ENCODE measurements around the gene NRG2.

The NRG2 gene

DNA sequence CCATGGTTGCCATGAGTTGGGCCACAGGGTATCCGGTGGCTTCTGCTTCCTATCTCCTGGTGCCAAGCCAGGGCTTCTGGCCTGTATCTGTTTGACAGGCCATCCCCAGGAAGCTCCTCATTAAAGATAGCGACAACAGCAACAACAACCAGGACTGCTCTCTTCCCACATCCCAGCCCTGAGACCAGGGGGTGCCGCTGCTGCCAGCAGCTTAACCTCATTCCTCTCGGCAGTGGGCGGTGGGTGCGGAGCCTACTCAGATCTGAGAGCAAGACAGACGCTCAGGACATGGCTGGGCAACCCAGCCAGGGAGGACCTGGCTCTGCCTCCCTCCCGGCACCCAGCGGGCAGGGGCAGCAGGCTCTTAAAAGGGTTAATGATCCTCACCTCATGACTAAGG lies 149.2 kb downstream of the NRG2 start:
- no peaks in the 10 kb centered on the region for H3K4me1 ChIP-seq (ENCODE audit: insufficient read depth, low read length)
- no peak overlapping the region for H3K4me3 ChIP-seq (ENCODE audit: low read length)
- 84% methylated on average over 9 of the region's 9 CpGs for WGBS
- H3K36me3 ChIP-seq (ENCODE audit: insufficient read depth, low read length), result no peaks in the 10 kb centered on the region
- H3K9ac ChIP-seq (ENCODE audit: low read depth, low read length), result no peak overlapping the region
- H3K27me3 ChIP-seq (ENCODE audit: insufficient read depth, low read length), result peaks cover 30% of the 10 kb centered on the region
- H3K27ac ChIP-seq (ENCODE audit: low read depth, low read length), result no peak overlapping the region
- H3K9me3 ChIP-seq (ENCODE audit: insufficient read depth, low read depth, low read length), result no peaks in the 10 kb centered on the region

DNA sequence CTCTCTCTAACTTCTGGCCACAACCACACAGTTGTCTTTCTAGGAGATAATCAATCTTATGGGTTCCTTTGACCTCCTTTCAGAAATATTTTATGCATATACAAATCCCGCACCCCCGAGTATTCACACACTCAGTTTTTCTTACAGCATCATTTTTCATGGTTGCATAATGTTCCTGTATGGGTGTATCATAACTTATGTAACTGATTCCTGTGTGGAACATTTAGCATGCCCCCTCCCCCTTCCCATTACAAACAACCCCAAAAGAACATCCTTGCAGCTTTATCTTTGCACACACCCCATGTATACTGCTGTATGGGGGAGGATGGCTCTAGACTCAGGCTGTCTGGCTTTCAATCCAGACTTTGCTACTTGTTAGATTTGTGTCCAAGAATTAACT lies 153.7 kb downstream of the NRG2 start:
- WGBS, result 100% methylated on average over 1 of the region's 2 CpGs
- H3K9me3 ChIP-seq (ENCODE audit: insufficient read depth, low read depth, low read length), result no peaks in the 10 kb centered on the region

DNA sequence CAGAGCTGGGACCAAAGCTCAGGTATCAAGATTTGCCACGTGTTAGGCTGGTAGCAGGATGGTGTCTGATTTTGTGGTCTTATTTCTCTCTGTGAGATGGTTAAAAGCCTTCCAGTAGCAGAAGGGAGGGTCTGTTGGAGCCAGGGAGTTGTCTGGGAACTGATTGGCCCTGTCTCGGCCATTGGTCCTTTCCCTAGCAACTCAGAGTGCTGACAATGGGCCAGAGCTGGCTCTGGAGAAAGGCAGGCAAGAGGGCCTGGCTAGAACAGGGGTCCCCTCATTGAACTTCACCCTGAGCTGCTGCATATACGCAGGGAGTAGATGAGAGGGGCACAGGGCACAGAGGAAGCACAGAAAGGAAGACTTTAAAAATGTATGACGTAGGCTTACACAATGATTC lies 154.7 kb downstream of the NRG2 start:
- WGBS, result 84% methylated on average over 4 of the region's 4 CpGs
- H3K4me1 ChIP-seq (ENCODE audit: insufficient read depth, low read length), result no peaks in the 10 kb centered on the region
- H3K4me3 ChIP-seq (ENCODE audit: low read length), result no peak overlapping the region
- H3K27me3 ChIP-seq (ENCODE audit: insufficient read depth, low read length), result peaks cover 7% of the 10 kb centered on the region; the same call in 1 of the 2 replicates
- H3K36me3 ChIP-seq (ENCODE audit: insufficient read depth, low read length), result no peaks in the 10 kb centered on the region
- no peak overlapping the region for H3K9ac ChIP-seq (ENCODE audit: low read depth, low read length)
- H3K27ac ChIP-seq (ENCODE audit: low read depth, low read length), result no peak overlapping the region
- H3K9me3 ChIP-seq (ENCODE audit: insufficient read depth, low read depth, low read length), result no peaks in the 10 kb centered on the region

More for the DNA sequence above, 153.7 kb downstream of the NRG2 start:
- Histone ChIP-seq H3K27ac (ENCODE audit: low read depth, low read length) (no peak overlapping the region), H3K9ac (ENCODE audit: low read depth, low read length) (no peak overlapping the region), H3K36me3 (ENCODE audit: insufficient read depth, low read length) (no peaks in the 10 kb centered on the region), H3K4me1 (ENCODE audit: insufficient read depth, low read length) (no peaks in the 10 kb centered on the region), H3K27me3 (ENCODE audit: insufficient read depth, low read length) (peaks cover 7% of the 10 kb centered on the region; the same call in 1 of the 2 replicates), H3K4me3 (ENCODE audit: low read length) (no peak overlapping the region)

DNA sequence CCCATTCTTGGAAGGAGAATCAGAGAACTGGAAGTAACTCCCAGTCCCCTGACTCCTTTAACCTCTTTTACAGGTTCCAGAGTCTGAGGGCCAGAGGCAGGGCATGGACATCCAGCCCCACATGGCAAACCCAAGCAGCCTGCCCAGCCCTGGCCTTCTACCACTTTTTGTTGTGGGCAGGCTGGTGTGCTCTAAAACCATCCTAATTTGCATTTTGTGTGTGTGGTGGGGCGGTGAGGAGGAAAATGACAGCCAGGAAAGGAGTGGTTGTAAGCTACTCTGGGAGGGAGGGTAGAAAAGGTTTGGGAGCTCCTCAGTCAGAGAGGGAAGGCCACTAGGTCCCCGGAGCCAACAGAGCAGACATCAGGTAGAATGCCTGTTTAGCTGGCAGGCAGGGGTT lies 156.9 kb downstream of the NRG2 start:
- H3K4me3 ChIP-seq (ENCODE audit: low read length), result no peak overlapping the region
- 68% methylated on average over 2 of the region's 2 CpGs for WGBS

DNA sequence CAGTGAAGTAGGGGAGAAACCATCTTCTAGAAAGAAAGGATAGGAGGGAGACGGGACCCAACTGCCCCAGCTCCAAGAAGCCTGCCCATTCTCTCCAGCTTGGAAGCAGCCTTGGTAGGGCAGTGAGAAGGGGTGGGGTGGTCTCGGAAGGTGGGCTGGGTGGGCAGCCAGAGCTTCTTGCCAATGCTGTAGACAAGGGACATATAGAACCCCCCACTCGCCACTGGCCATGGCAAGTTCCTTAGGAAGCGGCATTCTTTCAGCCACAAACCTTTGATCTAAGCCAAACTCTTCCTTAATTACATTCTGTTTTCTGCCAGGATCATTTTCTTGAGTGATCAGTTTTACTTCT lies 157.3 kb downstream of the NRG2 start:
- H3K4me3 ChIP-seq (ENCODE audit: low read length), result no peak overlapping the region
- H3K9ac ChIP-seq (ENCODE audit: low read depth, low read length), result no peak overlapping the region
- WGBS, result 94% methylated on average over 4 of the region's 4 CpGs
- no peak overlapping the region for H3K27ac ChIP-seq (ENCODE audit: low read depth, low read length)
- H3K9me3 ChIP-seq (ENCODE audit: insufficient read depth, low read depth, low read length), result no peaks in the 10 kb centered on the region
- peaks cover 3% of the 10 kb centered on the region; the same call in 1 of the 2 replicates for H3K27me3 ChIP-seq (ENCODE audit: insufficient read depth, low read length)
- H3K36me3 ChIP-seq (ENCODE audit: insufficient read depth, low read length), result no peaks in the 10 kb centered on the region
- no peaks in the 10 kb centered on the region for H3K4me1 ChIP-seq (ENCODE audit: insufficient read depth, low read length)

More for the DNA sequence above, 156.9 kb downstream of the NRG2 start:
- no peak overlapping the region for H3K27ac ChIP-seq (ENCODE audit: low read depth, low read length)
- H3K27me3 ChIP-seq (ENCODE audit: insufficient read depth, low read length), result peaks cover 7% of the 10 kb centered on the region; the same call in 1 of the 2 replicates
- no peaks in the 10 kb centered on the region for H3K36me3 ChIP-seq (ENCODE audit: insufficient read depth, low read length)
- H3K4me1 ChIP-seq (ENCODE audit: insufficient read depth, low read length), result no peaks in the 10 kb centered on the region
- H3K9ac ChIP-seq (ENCODE audit: low read depth, low read length), result no peak overlapping the region
- no peaks in the 10 kb centered on the region for H3K9me3 ChIP-seq (ENCODE audit: insufficient read depth, low read depth, low read length)

DNA sequence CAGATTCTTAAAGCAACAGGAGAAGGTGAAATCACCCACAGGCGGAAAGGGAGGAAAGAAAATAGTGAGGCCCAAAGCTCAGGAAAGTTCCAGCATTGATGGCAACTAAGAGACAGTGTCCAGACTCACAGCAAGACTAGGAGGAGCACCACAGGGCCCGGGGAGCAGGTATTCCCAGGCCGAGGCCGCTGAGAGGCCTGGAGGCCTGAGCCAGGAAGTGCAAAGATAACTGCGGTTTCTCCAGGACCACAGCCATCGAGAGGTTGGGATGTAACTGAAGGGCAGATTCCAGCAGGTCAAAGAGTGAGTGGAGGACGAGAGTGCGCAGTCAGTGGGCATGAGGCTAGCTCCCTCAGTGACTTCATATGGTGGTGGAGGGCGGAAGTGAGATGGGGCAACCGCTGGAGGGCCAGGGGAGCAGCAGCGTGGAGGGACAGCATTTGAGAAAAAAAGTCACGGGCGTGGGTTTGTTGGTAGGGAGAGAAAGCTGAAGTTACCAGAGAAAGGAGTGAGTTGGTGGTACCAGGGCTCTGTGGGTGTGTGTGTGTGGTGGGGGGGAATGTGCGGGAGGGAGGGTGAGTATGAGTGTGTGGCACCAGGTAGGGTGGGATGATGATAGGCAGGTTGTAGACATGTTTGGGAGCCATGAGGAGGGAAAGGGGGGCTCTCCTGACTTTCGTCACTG lies 157.8 kb downstream of the NRG2 start:
- WGBS, result 88% methylated on average over 15 of the region's 15 CpGs
- Histone ChIP-seq H3K9ac (ENCODE audit: low read depth, low read length) (no peak overlapping the region), H3K36me3 (ENCODE audit: insufficient read depth, low read length) (no peaks in the 10 kb centered on the region), H3K27me3 (ENCODE audit: insufficient read depth, low read length) (peaks cover 3% of the 10 kb centered on the region; the same call in 1 of the 2 replicates), H3K9me3 (ENCODE audit: insufficient read depth, low read depth, low read length) (no peaks in the 10 kb centered on the region), H3K4me3 (ENCODE audit: low read length) (no peak overlapping the region), H3K4me1 (ENCODE audit: insufficient read depth, low read length) (no peaks in the 10 kb centered on the region), H3K27ac (ENCODE audit: low read depth, low read length) (no peak overlapping the region)

DNA sequence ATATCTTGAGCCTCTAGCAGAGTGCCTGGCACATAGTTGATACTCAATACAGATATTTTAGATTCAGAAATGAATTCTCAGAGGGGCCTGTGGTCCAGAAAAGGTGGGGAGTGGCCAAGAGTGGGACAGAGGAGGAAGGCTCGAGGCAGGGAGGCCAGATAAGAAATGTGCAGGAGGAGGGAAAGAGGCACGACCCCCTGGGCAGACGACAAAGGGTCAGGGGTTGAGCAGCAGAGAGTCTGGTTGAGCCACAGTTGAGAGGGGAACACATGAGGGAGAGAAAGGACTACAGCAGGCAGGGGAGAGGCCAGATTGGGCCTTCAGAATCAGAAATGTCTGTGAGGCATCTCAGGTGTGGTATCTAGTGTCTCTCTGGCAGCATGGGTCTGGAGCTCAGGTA lies 158.4 kb downstream of the NRG2 start:
- Histone ChIP-seq H3K4me3 (ENCODE audit: low read length) (no peak overlapping the region), H3K4me1 (ENCODE audit: insufficient read depth, low read length) (no peaks in the 10 kb centered on the region), H3K9ac (ENCODE audit: low read depth, low read length) (no peak overlapping the region), H3K36me3 (ENCODE audit: insufficient read depth, low read length) (no peaks in the 10 kb centered on the region), H3K9me3 (ENCODE audit: insufficient read depth, low read depth, low read length) (no peaks in the 10 kb centered on the region), H3K27me3 (ENCODE audit: insufficient read depth, low read length) (peaks cover 3% of the 10 kb centered on the region; the same call in 1 of the 2 replicates), H3K27ac (ENCODE audit: low read depth, low read length) (no peak overlapping the region)
- 66% methylated on average over 3 of the region's 3 CpGs for WGBS

DNA sequence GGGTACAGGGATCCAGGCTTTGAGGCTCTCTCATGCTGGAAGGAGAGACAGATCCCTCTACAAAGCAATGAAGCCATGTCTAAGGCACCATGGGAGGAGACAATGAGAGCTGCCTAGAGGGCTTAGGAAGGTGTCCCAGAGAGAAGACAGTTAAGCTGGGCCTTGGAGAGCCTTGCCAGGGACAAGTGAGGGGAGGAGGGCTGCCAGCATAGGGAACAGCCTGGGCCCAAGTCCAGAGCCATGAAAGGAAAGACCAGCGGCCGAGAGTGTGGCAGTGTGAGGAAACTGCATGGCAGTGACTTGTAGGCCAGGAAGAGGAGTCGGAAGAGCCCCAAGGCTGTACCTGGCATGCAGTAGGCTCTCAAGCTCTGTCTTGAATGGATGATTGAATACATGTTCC lies 159.0 kb downstream of the NRG2 start:
- H3K27me3 ChIP-seq (ENCODE audit: insufficient read depth, low read length), result peaks cover 3% of the 10 kb centered on the region; the same call in 1 of the 2 replicates
- H3K9ac ChIP-seq (ENCODE audit: low read depth, low read length), result no peak overlapping the region
- 90% methylated on average over 3 of the region's 3 CpGs for WGBS
- no peaks in the 10 kb centered on the region for H3K9me3 ChIP-seq (ENCODE audit: insufficient read depth, low read depth, low read length)
- H3K4me1 ChIP-seq (ENCODE audit: insufficient read depth, low read length), result no peaks in the 10 kb centered on the region
- no peak overlapping the region for H3K27ac ChIP-seq (ENCODE audit: low read depth, low read length)
- no peaks in the 10 kb centered on the region for H3K36me3 ChIP-seq (ENCODE audit: insufficient read depth, low read length)
- no peak overlapping the region for H3K4me3 ChIP-seq (ENCODE audit: low read length)

DNA sequence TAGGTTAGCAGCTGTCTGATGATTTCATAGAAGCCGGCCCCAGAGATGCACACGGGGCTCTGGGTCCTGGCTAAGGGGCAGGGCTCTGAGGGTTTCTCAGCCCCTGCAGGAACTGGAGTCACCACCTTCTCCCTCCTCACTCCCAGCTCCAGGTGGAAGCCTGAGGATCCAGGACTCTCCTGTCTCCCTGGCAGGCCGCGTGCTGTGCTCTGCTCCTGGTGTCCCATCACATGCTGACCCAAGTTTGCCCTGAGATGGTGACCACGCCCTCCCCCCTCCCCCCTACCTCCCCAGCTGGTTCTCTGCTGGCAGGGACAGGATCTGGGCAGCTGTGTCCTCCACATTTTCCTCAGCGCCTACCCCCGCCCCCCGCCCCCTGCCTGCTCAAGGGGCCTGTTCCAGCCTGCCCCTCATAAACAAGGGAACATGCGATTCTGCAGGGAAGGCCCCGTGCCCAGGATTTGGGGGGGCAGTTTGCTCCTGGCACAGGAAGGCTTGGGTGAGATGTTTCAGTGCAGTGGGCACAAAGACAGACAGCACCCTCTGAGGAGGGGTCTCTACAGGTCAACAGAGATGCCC lies 160.0 kb downstream of the NRG2 start:
- H3K27me3 ChIP-seq (ENCODE audit: insufficient read depth, low read length), result peaks cover 3% of the 10 kb centered on the region; the same call in 1 of the 2 replicates
- H3K4me3 ChIP-seq (ENCODE audit: low read length), result no peak overlapping the region
- H3K9ac ChIP-seq (ENCODE audit: low read depth, low read length), result no peak overlapping the region
- WGBS, result 74% methylated on average over 10 of the region's 10 CpGs
- no peaks in the 10 kb centered on the region for H3K9me3 ChIP-seq (ENCODE audit: insufficient read depth, low read depth, low read length)
- H3K36me3 ChIP-seq (ENCODE audit: insufficient read depth, low read length), result no peaks in the 10 kb centered on the region
- no peak overlapping the region for H3K27ac ChIP-seq (ENCODE audit: low read depth, low read length)
- no peaks in the 10 kb centered on the region for H3K4me1 ChIP-seq (ENCODE audit: insufficient read depth, low read length)

DNA sequence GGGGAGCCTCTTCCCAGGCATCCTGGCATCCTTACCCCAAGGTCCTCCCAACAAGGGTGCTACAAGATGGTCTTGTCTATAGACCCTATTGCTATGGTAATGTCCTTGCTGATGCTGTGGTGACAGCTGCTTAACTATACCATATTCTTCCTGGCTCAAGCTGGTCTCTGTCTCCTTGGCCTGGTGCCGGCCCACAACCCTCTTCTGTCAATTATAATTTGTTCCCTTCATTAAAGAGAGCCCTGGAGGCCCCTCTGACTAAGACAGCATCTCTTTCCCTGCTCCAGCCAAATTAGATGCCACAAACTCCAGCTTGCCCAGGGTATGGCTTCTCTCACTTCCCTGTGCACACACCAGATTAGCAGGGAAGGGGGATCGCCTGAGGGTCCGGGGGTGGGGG lies 160.8 kb downstream of the NRG2 start:
- Histone ChIP-seq H3K27ac (ENCODE audit: low read depth, low read length) (no peak overlapping the region), H3K36me3 (ENCODE audit: insufficient read depth, low read length) (no peaks in the 10 kb centered on the region), H3K4me3 (ENCODE audit: low read length) (no peak overlapping the region), H3K9me3 (ENCODE audit: insufficient read depth, low read depth, low read length) (no peaks in the 10 kb centered on the region), H3K4me1 (ENCODE audit: insufficient read depth, low read length) (no peaks in the 10 kb centered on the region), H3K27me3 (ENCODE audit: insufficient read depth, low read length) (peaks cover 3% of the 10 kb centered on the region; the same call in 1 of the 2 replicates), H3K9ac (ENCODE audit: low read depth, low read length) (no peak overlapping the region)
- WGBS, result 93% methylated on average over 3 of the region's 3 CpGs

DNA sequence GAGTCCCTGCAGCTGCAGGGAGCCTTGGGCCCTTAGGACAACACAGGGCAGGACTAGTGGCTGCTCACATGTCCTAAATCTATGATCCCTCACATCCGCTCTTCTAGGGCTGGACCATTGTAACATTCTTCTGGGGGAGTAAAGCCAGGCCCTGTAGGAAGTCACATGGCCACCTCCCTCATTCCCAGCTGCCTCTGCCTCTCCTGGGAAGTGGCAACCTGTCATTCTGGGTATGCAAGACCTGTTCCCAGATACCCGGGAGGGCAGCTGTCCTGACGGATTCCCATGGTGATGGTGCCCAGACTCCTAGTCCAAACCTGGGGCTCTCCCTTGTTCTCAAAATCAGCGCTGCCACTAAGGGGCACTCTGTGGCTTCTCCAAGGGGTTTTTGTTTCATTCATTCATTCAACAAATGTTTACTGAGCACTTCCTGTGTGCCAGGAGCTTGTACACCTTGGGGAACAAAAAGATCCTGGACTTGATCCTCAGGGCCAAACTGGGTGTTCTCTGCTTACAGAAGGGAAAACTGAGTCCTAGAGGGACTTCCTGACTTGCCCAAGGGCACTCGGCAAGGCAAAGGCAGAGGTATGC lies 161.9 kb downstream of the NRG2 start:
- Histone ChIP-seq H3K4me1 (ENCODE audit: insufficient read depth, low read length) (no peaks in the 10 kb centered on the region), H3K27me3 (ENCODE audit: insufficient read depth, low read length) (peaks cover 1% of the 10 kb centered on the region; the same call in 1 of the 2 replicates), H3K36me3 (ENCODE audit: insufficient read depth, low read length) (no peaks in the 10 kb centered on the region), H3K27ac (ENCODE audit: low read depth, low read length) (no peak overlapping the region), H3K4me3 (ENCODE audit: low read length) (no peak overlapping the region), H3K9me3 (ENCODE audit: insufficient read depth, low read depth, low read length) (no peaks in the 10 kb centered on the region), H3K9ac (ENCODE audit: low read depth, low read length) (no peak overlapping the region)
- WGBS, result 74% methylated on average over 5 of the region's 5 CpGs

Data from HUES64 (cell line).